Calu3 (cell line): Measurements from ENCODE around the gene GNG13. TPM values are rescaled to one million over a fixed set of nuclear protein-coding genes. Genes with fewer than 3 reads are reported as not detected.
"Not testable (repeated sequence)": the region's sequence is repeated elsewhere in the genome, so short reads cannot be mapped to it uniquely, and the experiment has no call there.

Experiments used
- BruUV-seq: library from RNA; stranded (reverse); fragments of 400-500 nt; replicated peaks from 2 replicates; lab custom pipeline; 2021; lab: Mats Ljungman, UMichigan
- CTCF ChIA-PET: fragments of 300-600 bp; sonication (Branson Sonifier 250); formaldehyde crosslinking; loops from one replicate; lab custom pipeline; 2022; ENCODE audit warnings: antibody characterized with exemption; lab: Charles Lee
- DNase-seq: peaks from one replicate; pipeline ENCODE4 v3.0.0; 2022
- H3K27ac Mint-ChIP-seq: one replicate; pipeline ENCODE4 v1.8.0; 2022; ENCODE audit warnings: mixed read lengths; ENCODE audit not compliant: unreplicated experiment
- H3K27me3 Mint-ChIP-seq: one replicate; pipeline ENCODE4 v1.8.0; 2022; ENCODE audit warnings: mixed read lengths; ENCODE audit not compliant: unreplicated experiment
- H3K36me3 Mint-ChIP-seq: one replicate; pipeline ENCODE4 v1.8.0; 2022; ENCODE audit warnings: mild to moderate bottlenecking, moderate library complexity, mixed read lengths; ENCODE audit not compliant: insufficient read depth, unreplicated experiment
- H3K4me1 Mint-ChIP-seq: one replicate; pipeline ENCODE4 v1.8.0; 2022; ENCODE audit warnings: mild to moderate bottlenecking, low read depth, mixed read lengths; ENCODE audit not compliant: unreplicated experiment
- H3K4me3 Mint-ChIP-seq: one replicate; pipeline ENCODE4 v1.8.0; 2022; ENCODE audit warnings: mild to moderate bottlenecking, low read depth, moderate library complexity, mixed read lengths; ENCODE audit not compliant: unreplicated experiment
- H3K9me3 Mint-ChIP-seq: one replicate; pipeline ENCODE4 v1.8.0; 2022; ENCODE audit warnings: low read depth, mixed read lengths; ENCODE audit not compliant: unreplicated experiment
- CTCF ChIP-seq: fragments of 200-600 bp; IDR thresholded peaks from one replicate; pipeline ENCODE4 v1.8.0; 2022; ENCODE audit warnings: antibody characterized with exemption; ENCODE audit not compliant: unreplicated experiment
- intact Hi-C: fragments of 100-400 bp; cut with micrococcal nuclease; formaldehyde crosslinking; loops from one replicate; pipeline ENCODE4 v1.10.0; 2022; ENCODE audit not compliant: unreplicated experiment
- total RNA-seq: library from RNA; stranded (reverse); gene quantifications from 2 replicates; pipeline ENCODE4 v1.2.3, GENCODE V29; 2022

Gene GNG13
- total RNA-seq, 1 experiment from 2014 or later = not detected

GRCh38 chr16:754656-755055 is 45.9 kb downstream of the GNG13 start:
- peaks cover 80% of the 10 kb centered on the region for H3K27me3 Mint-ChIP-seq
- CTCF ChIA-PET = interaction anchor here (0.6 kb wide), 1 partner anchor 19 kb away, joined by 5 read pairs; no protein-coding TSS in a partner anchor
- H3K9me3 Mint-ChIP-seq = no peaks in the 10 kb centered on the region
- H3K4me3 Mint-ChIP-seq = no peak overlapping the region
- H3K4me1 Mint-ChIP-seq = peaks cover 15% of the 10 kb centered on the region
- H3K27ac Mint-ChIP-seq = no peak overlapping the region
- TF ChIP-seq CTCF = no peak
- no peak for DNase-seq
- no peaks in the 10 kb centered on the region for H3K36me3 Mint-ChIP-seq
- intact Hi-C loops = no loop called here
- BruUV-seq = no TSS peak

- BruUV-seq, H3K9me3 Mint-ChIP-seq: not testable (repeated sequence)
- CTCF ChIA-PET = interaction anchor here (0.7 kb wide), 1 partner anchor 24 kb away, joined by 5 read pairs; no protein-coding TSS in a partner anchor
These were observed 46.4 kb downstream of the GNG13 start for GRCh38 chr16:754121-754607.

GRCh38 chr16:752007-752312 is 48.6 kb downstream of the GNG13 start:
- BruUV-seq = no TSS peak
- Mint-ChIP-seq H3K4me1 (peaks cover 12% of the 10 kb centered on the region), H3K36me3 (peaks cover 12% of the 10 kb centered on the region), H3K4me3 (no peak overlapping the region), H3K9me3 (no peaks in the 10 kb centered on the region), H3K27ac (no peak overlapping the region), H3K27me3 (peaks cover 79% of the 10 kb centered on the region)
- intact Hi-C loops = no loop called here
- TF ChIP-seq CTCF = no peak
- no peak for DNase-seq
- CTCF ChIA-PET = interaction anchor here (0.8 to 1.2 kb wide), 2 partner anchors 11 to 24 kb away, joined by 4 read pairs; partner anchors contain the start of gene CIAO3

More at GRCh38 chr16:754121-754607, 46.4 kb downstream of the GNG13 start:
- intact Hi-C loops, H3K27ac Mint-ChIP-seq, DNase-seq, H3K36me3 Mint-ChIP-seq, H3K4me3 Mint-ChIP-seq: not testable (repeated sequence)
- peaks cover 80% of the 10 kb centered on the region for H3K27me3 Mint-ChIP-seq
- H3K4me1 Mint-ChIP-seq = peaks cover 12% of the 10 kb centered on the region

DNA sequence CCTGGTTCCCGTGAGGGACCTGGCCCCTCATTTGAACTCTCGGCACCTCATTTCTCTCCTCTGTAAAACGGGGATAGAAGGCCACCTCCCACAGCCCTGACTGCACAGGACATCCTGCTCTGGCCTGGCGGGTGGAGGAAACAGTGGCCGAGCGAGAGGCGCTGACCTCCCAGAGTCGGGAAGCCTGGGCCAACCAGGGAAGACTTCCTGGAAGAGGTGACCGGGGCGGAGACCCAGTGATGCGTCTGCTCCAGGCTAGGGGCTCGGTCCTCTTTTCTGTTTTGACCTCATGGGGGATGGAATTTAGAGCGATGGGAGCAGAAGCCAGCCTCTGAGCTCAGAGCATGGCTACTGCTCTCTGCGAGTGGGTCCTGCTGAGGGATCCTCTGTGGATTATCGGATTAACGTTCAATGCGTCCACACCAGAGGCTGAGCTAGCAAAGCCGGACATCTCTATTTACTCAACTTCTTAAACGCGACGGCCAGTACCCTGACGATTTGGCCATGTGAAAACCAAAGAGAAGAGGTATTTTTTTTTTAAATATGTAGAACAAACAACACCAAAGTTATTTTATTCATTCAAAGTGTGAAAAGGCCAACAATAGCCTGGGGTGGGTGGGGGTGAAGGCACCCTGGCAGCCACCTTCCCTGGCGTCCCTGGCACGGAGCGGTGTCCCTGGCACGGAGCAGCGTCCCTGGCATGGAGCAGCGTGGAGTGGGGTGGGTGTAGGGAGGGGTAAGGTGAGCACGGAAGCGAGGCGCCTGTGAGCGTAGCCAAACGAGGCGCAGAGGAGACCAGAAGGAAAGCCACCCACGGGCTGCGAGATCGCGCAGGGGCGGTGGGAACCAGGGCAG is 49.2 kb downstream of the GNG13 start:
- Mint-ChIP-seq H3K27ac (no peak overlapping the region), H3K27me3 (peaks cover 74% of the 10 kb centered on the region), H3K4me1 (peaks cover 12% of the 10 kb centered on the region), H3K4me3 (no peak overlapping the region), H3K9me3 (no peaks in the 10 kb centered on the region), H3K36me3 (peaks cover 12% of the 10 kb centered on the region)
- intact Hi-C loops = no loop called here
- BruUV-seq = no TSS peak
- CTCF ChIA-PET = interaction anchor here (0.8 to 1.3 kb wide), 4 partner anchors 10 to 33 kb away, joined by 3 to 4 read pairs (median 4); partner anchors contain the start of gene CIAO3
- TF ChIP-seq CTCF = no peak
- DNase-seq = no peak
